SK-N-SH (cell line): ENCODE results near the gene INKA1. TPM values are rescaled to one million over a fixed set of nuclear protein-coding genes. Genes with fewer than 3 reads are reported as not detected.

Experiments
- CTCF ChIA-PET: fragments of 300-600, 350-600 bp; formaldehyde crosslinking; extraction: SDS; loops from one replicate; lab custom pipeline; 2021; lab: Yijun Ruan, JAX
- POLR2A ChIA-PET: fragments of 350-600 bp; sonication (Branson Sonifier 250); formaldehyde crosslinking; extraction: SDS; loops from one replicate; lab custom pipeline; 2020; ENCODE audit warnings: antibody characterized with exemption, inconsistent platforms; lab: Yijun Ruan, JAX
- DNase-seq: peaks from one replicate; pipeline ENCODE4 v3.0.0; 2012
- H2AFZ ChIP-seq: fragments of 200-600 bp; sonication (generic); 2 replicates; pipeline ENCODE4 v1.8.1; 2016; ENCODE audit warnings: antibody characterized with exemption, mild to moderate bottlenecking, low read depth
- H3F3A ChIP-seq: fragments of 200-600 bp; sonication (generic); replicated peaks from 2 replicates; pipeline ENCODE3; 2016; ENCODE audit warnings: antibody characterized with exemption, mild to moderate bottlenecking; ENCODE audit not compliant: insufficient read depth
- H3K27ac ChIP-seq, 2 experiments: fragments of 200-500 bp in 1 of 2; fragments of 200-600 bp in 1 of 2; sonication (Bioruptor generic) in 1 of 2; sonication (generic), shearing (Covaris generic) in 1 of 2; 2 replicates each; pipeline versions ENCODE4 v1.5.1 to v1.6.1; 2014 to 2016; ENCODE audit warnings: low read depth in 2 of 2, inconsistent platforms in 1 of 2, low read length in 1 of 2, mild to moderate bottlenecking in 1 of 2, mixed read lengths in 1 of 2
- H3K27me3 ChIP-seq: fragments of 200-600 bp; sonication (generic), shearing (Covaris generic); 2 replicates; pipeline ENCODE4 v1.6.1; 2016; ENCODE audit warnings: mixed run types; ENCODE audit not compliant: insufficient read depth
- H3K36me3 ChIP-seq, 2 experiments: fragments of 200-500 bp in 1 of 2; fragments of 200-600 bp in 1 of 2; sonication (Bioruptor generic) in 1 of 2; sonication (generic) in 1 of 2; replicated peaks in 1 of 2; 2 replicates each; pipeline versions ENCODE3 to v1.5.1; 2014 to 2016; ENCODE audit warnings: low read length in 1 of 2, mild to moderate bottlenecking in 1 of 2; ENCODE audit not compliant: insufficient read depth in 2 of 2, control insufficient read depth in 1 of 2
- H3K4me1 ChIP-seq, 2 experiments: fragments of 200-500 bp in 1 of 2; fragments of 200-600 bp in 1 of 2; sonication (Bioruptor generic) in 1 of 2; sonication (generic), shearing (Covaris generic) in 1 of 2; 2 replicates each; pipeline versions ENCODE4 v1.5.1 to v1.6.1; 2014 to 2016; ENCODE audit warnings: low read depth in 1 of 2, low read length in 1 of 2, mixed run types in 1 of 2; ENCODE audit not compliant: insufficient read depth in 2 of 2, control insufficient read depth in 1 of 2
- H3K4me2 ChIP-seq: fragments of 200-600 bp; sonication (generic), shearing (Covaris generic); 2 replicates; pipeline ENCODE4 v1.6.1; 2017; ENCODE audit warnings: mixed run types
- H3K4me3 ChIP-seq, 2 experiments: fragments of 200-500 bp in 1 of 2; fragments of 200-600 bp in 1 of 2; sonication (Bioruptor generic) in 1 of 2; sonication (generic), shearing (Covaris generic) in 1 of 2; 2 replicates each; pipeline versions ENCODE4 v1.5.1 to v1.8.1; 2014 to 2016; ENCODE audit warnings: low read depth in 2 of 2, inconsistent platforms in 1 of 2, low read length in 1 of 2, mild to moderate bottlenecking in 1 of 2, mixed read lengths in 1 of 2, moderate library complexity in 1 of 2
- H3K79me2 ChIP-seq: fragments of 200-600 bp; sonication (generic); 2 replicates; pipeline ENCODE4 v1.8.1; 2017; ENCODE audit warnings: mild to moderate bottlenecking; ENCODE audit not compliant: insufficient read depth
- H3K9ac ChIP-seq: fragments of 200-600 bp; sonication (generic); 2 replicates; pipeline ENCODE4 v1.6.1; 2017; ENCODE audit warnings: mixed run types
- H3K9me2 ChIP-seq: fragments of 200-600 bp; sonication (generic); 2 replicates; pipeline ENCODE4 v1.6.1; 2017; ENCODE audit warnings: mixed run types
- H3K9me3 ChIP-seq: fragments of 200-600 bp; sonication (generic); 2 replicates; pipeline ENCODE4 v1.6.1; 2017; ENCODE audit warnings: mixed run types, mild to moderate bottlenecking, moderate library complexity
- H4K20me1 ChIP-seq: fragments of 200-600 bp; sonication (generic); 2 replicates; pipeline ENCODE4 v1.6.1; 2017; ENCODE audit warnings: mild to moderate bottlenecking, mixed run types; ENCODE audit not compliant: insufficient read depth
- CHD2 ChIP-seq: fragments of 150-350 bp; IDR thresholded peaks from 2 replicates; pipeline ENCODE4 v1.6.1; 2018; ENCODE audit warnings: low read length; ENCODE audit not compliant: partially characterized antibody
- ELF1 ChIP-seq: IDR thresholded peaks from 2 replicates; pipeline ENCODE4 v1.4.0; 2012
- EP300 ChIP-seq, 2 experiments: IDR thresholded peaks; 2 replicates each; pipeline versions ENCODE4 v1.4.0 to v1.6.1; 2012; ENCODE audit warnings: borderline replicate concordance in 1 of 2, low read depth in 1 of 2, low read length in 1 of 2
- FOSL2 ChIP-seq: IDR thresholded peaks from 2 replicates; pipeline ENCODE4 v1.4.0; 2012; ENCODE audit warnings: low read depth, mild to moderate bottlenecking, moderate library complexity, borderline replicate concordance
- FOXM1 ChIP-seq: IDR thresholded peaks from 2 replicates; pipeline ENCODE4 v1.4.0; 2012; ENCODE audit warnings: low read depth, mild to moderate bottlenecking
- GATA2 ChIP-seq: sonication (generic); formaldehyde crosslinking; IDR thresholded peaks from 2 replicates; pipeline ENCODE4 v1.5.0; 2020; ENCODE audit warnings: mild to moderate bottlenecking, missing genetic modification reagents
- IRF3 ChIP-seq: fragments of 150-350 bp; IDR thresholded peaks from 2 replicates; pipeline ENCODE4 v1.6.1; 2016; ENCODE audit warnings: mild to moderate bottlenecking, low read depth, low read length
- JUND ChIP-seq: IDR thresholded peaks from 2 replicates; pipeline ENCODE4 v1.4.0; 2012
- MXI1 ChIP-seq: IDR thresholded peaks from 2 replicates; pipeline ENCODE4 v1.6.1; 2012; ENCODE audit warnings: mild to moderate bottlenecking, low read depth, low read length, improper control_type of control experiment
- NFIC ChIP-seq: IDR thresholded peaks from 2 replicates; pipeline ENCODE4 v1.4.0; 2012; ENCODE audit warnings: borderline replicate concordance
- NRF1 ChIP-seq: IDR thresholded peaks from 2 replicates; pipeline ENCODE4 v1.6.1; 2012; ENCODE audit warnings: low read depth, mild to moderate bottlenecking, low read length
- PBX3 ChIP-seq: IDR thresholded peaks from 2 replicates; pipeline ENCODE4; 2012
- POLR2AphosphoS5 ChIP-seq: IDR thresholded peaks from 2 replicates; pipeline ENCODE4 v1.6.1; 2012; ENCODE audit warnings: low read depth, low read length
- RCOR1 ChIP-seq: fragments of 150-350 bp; IDR thresholded peaks from 2 replicates; pipeline ENCODE4 v1.6.1; 2017; ENCODE audit warnings: antibody characterized with exemption, low read length
- RXRA ChIP-seq: IDR thresholded peaks from 2 replicates; pipeline ENCODE4 v1.4.0; 2012; ENCODE audit warnings: low read depth, mild to moderate bottlenecking, borderline replicate concordance
- SIN3A ChIP-seq: IDR thresholded peaks from 2 replicates; pipeline ENCODE4 v1.6.1; 2012; ENCODE audit warnings: low read depth, mild to moderate bottlenecking, low read length, moderate library complexity, borderline replicate concordance
- TAF1 ChIP-seq: IDR thresholded peaks from 2 replicates; pipeline ENCODE4 v1.6.1; 2012; ENCODE audit warnings: low read depth, mild to moderate bottlenecking, low read length, moderate library complexity, borderline replicate concordance
- TCF12 ChIP-seq: IDR thresholded peaks from 2 replicates; pipeline ENCODE4 v1.4.0; 2012
- USF1 ChIP-seq: IDR thresholded peaks from 2 replicates; pipeline ENCODE4 v1.4.0; 2012; ENCODE audit warnings: low read depth, borderline replicate concordance
- USF2 ChIP-seq: fragments of 150-350 bp; IDR thresholded peaks from 2 replicates; pipeline ENCODE4 v1.6.1; 2017; ENCODE audit warnings: antibody characterized with exemption, low read length, low read depth, borderline replicate concordance
- ZBTB33 ChIP-seq: IDR thresholded peaks from 2 replicates; pipeline ENCODE4 v1.4.0; 2012; ENCODE audit warnings: low read depth, borderline replicate concordance
- WGBS: methylation state at CpG from one replicate; pipeline ENCODE4 v1.1.6; 2017; ENCODE audit warnings: low lambda C conversion rate; 5-methylcytosine and 5-hydroxymethylcytosine counted together
- polyA plus RNA-seq, 3 experiments: library from polyadenylated mRNA; depleted of rRNA; stranded (reverse); fragments of >200 nt; gene quantifications; 2 replicates each; pipeline ENCODE4 v1.2.3, GENCODE V29; 2012

Gene INKA1
- polyA plus RNA-seq, 1 of the 3 experiments (the other 2 are of a cell fraction): 3.4 TPM

GRCh38 chr3:49806850-49807249 lies 3.8 kb downstream of the INKA1 start:
- Histone ChIP-seq H3K4me3 (no peak overlapping the region; a peak in 1 of 4 replicates), H3F3A (no peaks in the 10 kb centered on the region), H3K36me3 (no peaks in the 10 kb centered on the region), H3K27ac (peak overlapping the region in 1 of 2 experiments; percentile 98; a peak in 2 of 4 replicates), H3K27me3 (no peaks in the 10 kb centered on the region), H3K4me1 (peaks cover 16 to 64% of the 10 kb centered on the region in 2 experiments), H3K9me2 (no peaks in the 10 kb centered on the region), H4K20me1 (no peaks in the 10 kb centered on the region), H3K79me2 (no peaks in the 10 kb centered on the region), H2AFZ (no peak overlapping the region), H3K4me2 (no peak overlapping the region), H3K9ac (no peak overlapping the region), H3K9me3 (no peaks in the 10 kb centered on the region)
- POLR2A ChIA-PET: interaction anchor here (1.2 to 2.4 kb wide), 3 partner anchors 14 to 133 kb away, joined by 5 to 6 read pairs (median 6); partner anchors contain the start of gene RBM6
- TF ChIP-seq MXI1 (no peak), CHD2 (no peak), RXRA (no peak)
- CTCF ChIA-PET: interaction anchor here (0.9 to 17.6 kb wide), 6 partner anchors 20 to 101 kb away, joined by 3 to 386 read pairs (median 4); no protein-coding TSS in a partner anchor
- WGBS: 52% methylated on average over 2 of the region's 2 CpGs
- DNase-seq: no peak

- CTCF ChIA-PET: interaction anchor here (0.9 to 17.6 kb wide), 5 partner anchors 29 to 101 kb away, joined by 3 to 386 read pairs (median 3); no protein-coding TSS in a partner anchor
- peak; percentile 55 for DNase-seq
- Histone ChIP-seq H3K9me2 (no peaks in the 10 kb centered on the region), H3K36me3 (no peaks in the 10 kb centered on the region), H3K9ac (no peak overlapping the region), H3K27ac (peak overlapping the region in 1 of 2 experiments; percentile 98; a peak in 2 of 4 replicates), H2AFZ (no peak overlapping the region), H3F3A (no peaks in the 10 kb centered on the region), H3K4me2 (peak overlapping the region; percentile 11; the same call in 1 of the 2 replicates), H3K4me1 (peaks cover 16 to 64% of the 10 kb centered on the region in 2 experiments), H3K27me3 (no peaks in the 10 kb centered on the region), H4K20me1 (no peaks in the 10 kb centered on the region), H3K4me3 (no peak overlapping the region), H3K79me2 (no peaks in the 10 kb centered on the region), H3K9me3 (no peaks in the 10 kb centered on the region)
- 75% methylated on average over 8 of the region's 13 CpGs for WGBS
- POLR2A ChIA-PET: interaction anchor here (0.6 to 2.4 kb wide), 4 partner anchors 13 to 132 kb away, joined by 3 to 6 read pairs (median 6); partner anchors contain the start of gene RBM6
- TF ChIP-seq NRF1: no peak
- peak; percentile 70 for TF ChIP-seq CHD2
- no peak for TF ChIP-seq ELF1
- no peak for TF ChIP-seq TAF1
- TF ChIP-seq GATA2 (CRISPR knock-in tag): no peak
- no peak for TF ChIP-seq RCOR1
- TF ChIP-seq NFIC: no peak
- no peak for TF ChIP-seq USF2
- TF ChIP-seq FOXM1: no peak
- TF ChIP-seq PBX3: 0 out of 2 replicates have a peak, but pooled peaks have one; percentile 12
- no peak for TF ChIP-seq POLR2AphosphoS5
- TF ChIP-seq FOSL2: no peak
- no peak for TF ChIP-seq SIN3A
- peak in 1 of 2 experiments; percentile 47; a peak in 1 of 4 replicates for TF ChIP-seq EP300 (IDR thresholded peaks at IDR 0.05; ENCODE audit: borderline replicate concordance in 1 of 2, low read depth in 1 of 2, low read length in 1 of 2)
- no peak for TF ChIP-seq JUND
- TF ChIP-seq ZBTB33: no peak
- no peak for TF ChIP-seq IRF3
- TF ChIP-seq USF1: no peak
- TF ChIP-seq TCF12: peak; percentile 31; the same call in 1 of the 2 replicates
Measured at GRCh38 chr3:49807431-49808114, 4.5 kb downstream of the INKA1 start.
